NCI-H1092 (cell line): Measurements from ENCODE around the gene TRIO.

Experiments used
- DNase-seq: peaks from one replicate; lab custom pipeline; 2025; lab: John Stamatoyannopoulos, UW

Gene TRIO

DNA sequence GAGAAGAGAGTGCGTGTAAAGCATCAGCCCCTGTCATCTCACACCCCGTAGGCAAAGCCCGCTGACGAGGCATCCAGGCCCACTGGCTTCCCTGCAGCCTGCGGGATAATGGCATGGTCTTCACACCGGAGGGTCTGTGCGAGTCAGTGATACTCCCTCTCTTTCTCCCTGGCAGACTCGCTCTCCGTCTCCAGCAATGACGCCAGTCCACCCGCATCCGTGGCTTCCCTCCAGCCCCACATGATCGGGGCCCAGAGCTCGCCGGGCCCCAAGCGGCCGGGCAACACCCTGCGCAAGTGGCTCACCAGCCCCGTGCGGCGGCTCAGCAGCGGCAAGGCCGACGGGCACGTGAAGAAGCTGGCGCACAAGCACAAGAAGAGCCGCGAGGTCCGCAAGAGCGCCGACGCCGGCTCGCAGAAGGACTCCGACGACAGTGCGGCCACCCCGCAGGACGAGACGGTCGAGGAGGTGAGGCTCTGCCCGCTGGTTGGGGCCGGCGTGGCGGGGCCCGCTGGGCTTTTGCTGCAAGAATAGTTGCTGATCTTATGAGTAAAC lies 317.8 kb downstream of the TRIO start:
- DNase-seq: no peak

DNA sequence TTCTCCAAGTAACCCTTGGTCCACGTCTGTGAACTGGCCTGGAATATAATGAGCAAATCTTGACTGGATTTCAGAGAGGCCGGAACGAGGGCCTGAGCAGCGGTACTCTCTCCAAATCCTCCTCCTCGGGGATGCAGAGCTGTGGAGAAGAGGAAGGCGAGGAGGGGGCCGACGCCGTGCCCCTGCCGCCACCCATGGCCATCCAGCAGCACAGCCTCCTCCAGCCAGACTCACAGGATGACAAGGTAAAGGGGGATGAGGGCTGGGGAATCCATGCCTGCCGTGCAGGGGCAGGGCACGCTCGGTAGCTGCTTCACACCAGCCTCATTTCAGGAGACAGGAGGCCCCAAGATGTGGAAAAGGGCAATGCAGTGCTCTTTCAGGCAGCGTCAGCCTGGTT lies 319.5 kb downstream of the TRIO start:
- no peak for DNase-seq

DNA sequence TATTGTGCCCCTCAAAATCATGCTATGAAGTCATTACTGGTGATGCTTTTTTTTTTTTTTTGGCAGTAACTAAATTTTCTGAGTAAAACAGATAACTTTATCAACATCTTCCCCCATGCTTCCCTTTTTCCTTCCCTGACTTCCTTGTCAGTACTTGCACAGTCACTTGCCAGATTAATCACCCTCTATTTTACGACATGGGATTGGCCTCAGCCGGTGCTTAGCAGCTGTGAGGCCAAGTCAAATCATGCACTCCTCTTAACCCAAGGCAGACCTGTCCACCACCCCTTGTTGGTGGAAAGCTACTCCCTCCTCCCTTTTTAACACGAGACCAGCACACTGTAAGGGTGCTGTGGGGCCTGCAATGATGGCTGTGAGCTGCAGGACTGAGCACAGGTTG lies 320.5 kb downstream of the TRIO start:
- DNase-seq: peak; percentile 14

DNA sequence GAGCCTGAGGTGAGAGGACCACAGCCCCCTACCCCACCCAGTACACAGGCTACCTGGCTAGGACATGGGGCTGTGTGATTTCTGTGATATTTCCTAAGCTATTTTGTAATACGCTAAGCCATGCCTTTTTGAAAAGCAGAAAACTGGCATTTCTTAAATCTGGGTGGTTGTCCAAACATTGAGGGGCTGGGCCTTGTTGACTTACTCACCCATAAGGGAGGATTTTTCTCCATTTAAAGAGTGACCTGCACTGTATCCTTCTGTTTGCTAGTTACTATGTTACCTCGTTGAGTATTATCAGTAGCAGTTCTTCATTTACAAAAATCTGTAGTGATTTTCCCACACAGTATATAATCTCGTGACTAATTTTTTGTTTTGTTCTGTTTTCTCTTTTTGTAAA lies 321.0 kb downstream of the TRIO start:
- no peak for DNase-seq

DNA sequence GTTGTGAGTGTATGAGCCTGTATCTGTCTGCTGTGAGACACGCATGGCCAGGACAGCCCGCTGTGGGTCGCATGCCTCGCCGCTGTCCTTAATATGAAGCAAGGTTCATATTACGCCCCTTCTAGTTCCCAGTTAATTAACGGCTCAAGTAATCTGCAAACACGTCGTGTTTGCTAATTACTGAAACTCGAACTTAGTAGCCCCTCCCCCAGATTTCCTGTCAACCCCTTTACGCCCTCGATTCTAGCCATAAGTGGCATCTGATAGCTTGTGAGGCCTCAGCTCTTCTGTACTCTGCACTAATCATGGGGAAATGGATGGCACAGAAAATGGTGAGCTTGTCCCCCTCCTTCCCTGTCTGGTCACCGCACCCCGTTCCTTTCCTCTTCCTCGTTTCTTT lies 321.5 kb downstream of the TRIO start:
- peak; percentile 27 for DNase-seq

DNA sequence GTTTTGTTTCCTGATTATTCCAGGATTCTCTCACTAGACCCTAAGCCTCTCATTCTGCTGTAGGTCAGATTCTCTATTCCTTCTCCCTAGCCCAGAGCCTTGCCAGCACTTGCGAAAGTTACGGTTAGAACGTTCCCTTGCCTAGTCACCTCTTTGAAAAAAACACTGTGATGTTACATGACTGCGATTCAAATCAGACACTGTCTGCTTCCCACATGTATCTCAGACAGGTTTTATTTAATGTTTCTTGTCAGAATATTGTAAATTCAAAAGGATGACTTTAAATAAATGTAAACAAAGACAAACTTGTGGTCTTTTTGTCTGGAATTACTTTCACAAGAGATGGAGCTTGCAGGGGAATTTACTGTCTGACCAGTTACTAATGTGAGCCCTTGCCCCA lies 322.0 kb downstream of the TRIO start:
- DNase-seq: no peak

DNA sequence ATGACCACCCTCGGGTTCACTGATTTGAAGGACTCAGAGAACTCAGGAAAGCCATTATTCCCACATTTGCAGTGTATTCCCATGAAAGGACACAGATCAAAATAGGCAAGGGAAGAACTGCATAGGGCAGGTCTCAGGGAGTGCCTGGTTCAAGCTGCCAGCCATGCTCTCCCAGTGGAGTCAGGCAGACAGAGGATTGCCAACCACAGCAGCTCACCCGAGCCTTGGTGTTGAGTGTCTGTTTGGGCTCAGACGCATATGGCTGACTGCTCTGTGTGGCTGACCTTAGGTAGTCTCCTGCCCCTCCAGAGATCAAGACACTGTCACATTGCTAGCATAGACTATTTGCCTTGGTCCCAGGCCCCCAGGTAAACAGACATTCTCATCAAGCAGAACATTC lies 322.6 kb downstream of the TRIO start:
- no peak for DNase-seq

DNA sequence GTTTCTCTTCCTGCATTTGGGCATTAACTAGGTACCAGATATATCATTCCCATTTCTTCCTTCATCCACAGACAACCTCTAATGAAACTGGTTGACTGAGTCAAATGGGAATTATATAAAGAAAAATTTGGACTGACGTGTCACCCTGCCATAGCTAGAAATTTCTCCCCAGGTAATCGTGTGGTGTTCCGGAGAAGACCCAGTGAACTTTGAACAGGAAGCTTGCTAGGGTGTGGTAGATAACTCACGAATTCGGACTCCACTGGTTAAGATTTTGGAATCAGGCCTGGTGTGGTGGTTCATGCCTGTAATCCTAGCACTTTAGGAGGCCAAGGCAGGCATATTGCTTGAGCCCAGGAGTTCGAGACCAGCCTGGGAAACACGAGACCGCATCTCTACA lies 324.1 kb downstream of the TRIO start:
- DNase-seq: no peak

DNA sequence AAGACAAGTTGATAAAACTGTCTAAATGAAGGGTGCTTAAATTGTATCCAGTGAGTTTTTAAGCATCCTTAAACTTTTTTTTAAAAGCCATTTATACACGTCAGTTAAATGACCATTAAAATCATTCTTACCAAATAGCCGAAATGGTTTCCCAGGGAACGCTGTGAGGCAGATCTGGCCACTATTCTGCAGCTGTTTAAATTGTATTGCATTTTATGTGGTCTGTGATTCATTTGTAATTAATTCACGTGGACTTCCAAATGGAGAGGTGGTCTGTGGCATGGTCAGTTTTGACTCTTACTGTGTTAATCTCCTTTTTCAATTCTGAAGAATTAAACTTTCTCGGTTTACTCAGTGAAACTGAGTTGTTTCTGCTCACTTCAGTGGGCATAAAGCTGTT lies 324.7 kb downstream of the TRIO start:
- DNase-seq: no peak

DNA sequence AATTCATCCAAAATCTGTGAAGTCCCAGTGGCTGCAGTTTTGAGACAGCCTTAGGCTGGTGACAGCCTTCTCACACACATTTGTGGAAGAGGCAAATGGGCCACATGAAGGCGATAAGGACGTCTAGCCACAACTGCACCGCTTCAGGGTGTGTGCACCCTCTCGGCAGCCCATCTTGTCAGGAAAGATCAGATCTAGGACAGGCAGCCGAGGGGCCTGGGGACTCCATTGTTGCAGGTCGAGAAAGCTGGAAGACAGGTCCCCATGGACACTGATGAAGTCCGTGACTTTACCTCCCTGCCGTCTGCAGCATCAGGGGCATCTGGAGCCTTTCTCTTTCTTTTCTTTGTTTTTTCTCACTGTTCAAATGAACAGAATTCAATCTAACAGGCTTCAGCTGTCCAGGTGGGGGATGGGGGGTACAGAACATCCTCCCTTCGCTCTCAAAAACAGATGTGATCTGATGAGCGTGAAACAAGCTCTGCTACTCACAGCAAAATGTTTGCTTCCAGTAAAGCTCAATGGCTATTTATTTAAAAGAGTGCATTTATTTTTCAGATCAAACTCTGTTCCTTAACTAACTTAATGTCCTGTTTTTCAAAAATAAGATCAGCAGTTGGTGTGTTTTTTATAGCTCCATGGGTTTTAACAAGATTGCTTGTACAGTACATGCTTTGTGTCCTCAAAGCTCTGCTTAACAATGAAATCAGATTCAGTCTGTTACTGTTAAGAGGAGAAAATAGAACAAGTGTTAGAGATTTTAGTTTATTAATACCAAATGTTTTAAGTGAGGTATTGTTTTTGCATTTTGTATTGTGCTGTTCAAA lies 326.6 kb downstream of the TRIO start:
- DNase-seq: no peak

DNA sequence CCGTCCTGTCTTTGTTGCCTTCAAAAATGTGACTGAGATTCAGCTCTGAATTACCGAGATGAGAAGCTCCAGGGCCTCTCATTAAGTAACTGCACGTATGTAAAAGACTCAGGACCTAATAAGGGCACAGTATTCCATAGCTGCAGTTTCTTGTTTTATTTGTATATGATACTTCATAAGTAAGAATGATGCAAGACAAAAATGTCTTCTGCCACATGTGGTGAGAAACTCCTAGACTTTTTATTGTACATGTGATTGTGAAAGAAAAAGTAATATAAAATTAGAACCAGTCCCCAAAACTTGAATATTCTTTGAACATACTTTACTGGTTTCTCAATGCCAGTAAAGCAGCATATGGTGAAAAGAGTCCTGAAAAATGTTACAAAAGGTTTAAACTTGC lies 328.4 kb downstream of the TRIO start:
- no peak for DNase-seq

DNA sequence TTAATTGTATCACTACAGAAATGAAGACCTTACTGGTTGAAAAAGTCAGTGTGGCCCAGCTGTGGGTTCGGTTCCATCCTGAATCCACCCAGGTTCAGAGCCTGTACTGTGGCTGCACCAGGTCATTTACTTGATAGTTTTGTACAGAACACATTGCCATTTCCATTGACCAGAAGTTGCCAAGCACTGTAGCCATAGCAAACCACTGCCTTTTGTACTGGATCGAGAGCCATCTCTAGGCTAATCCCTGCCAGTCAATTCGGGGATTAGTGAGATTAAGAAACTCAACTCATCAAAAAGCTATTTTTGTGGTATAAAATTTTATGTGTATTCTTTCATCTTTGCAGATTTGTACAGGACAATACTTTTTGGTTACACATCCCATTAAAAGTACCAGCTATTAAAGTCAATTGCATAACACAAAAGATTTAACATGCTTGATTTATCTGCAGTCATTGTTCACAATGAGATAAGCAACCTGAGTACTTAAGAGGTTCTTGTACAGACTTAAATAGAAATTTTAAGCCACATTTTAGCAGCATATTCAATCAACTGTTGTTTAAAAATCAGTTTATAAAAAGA lies 329.9 kb downstream of the TRIO start:
- DNase-seq: no peak

DNA sequence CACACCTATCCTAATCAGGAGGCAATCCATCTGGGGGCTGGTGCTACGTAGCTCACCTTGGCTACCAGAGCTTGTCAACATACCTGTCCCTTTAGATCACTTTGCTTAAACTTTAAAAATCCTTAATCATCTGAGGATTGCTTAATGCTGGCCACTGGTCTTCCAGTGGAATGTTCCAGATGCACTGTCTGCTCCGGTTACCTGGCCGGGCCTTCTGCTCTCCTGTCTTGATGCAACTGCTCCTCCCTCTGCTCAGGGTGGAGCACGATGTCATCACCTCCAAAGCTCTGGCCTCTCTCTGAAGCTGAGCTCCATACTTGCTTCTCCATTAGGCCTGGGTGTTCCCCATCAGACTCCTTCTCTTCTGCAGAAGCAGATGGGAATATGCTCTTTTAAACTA lies 331.9 kb downstream of the TRIO start:
- DNase-seq: no peak

DNA sequence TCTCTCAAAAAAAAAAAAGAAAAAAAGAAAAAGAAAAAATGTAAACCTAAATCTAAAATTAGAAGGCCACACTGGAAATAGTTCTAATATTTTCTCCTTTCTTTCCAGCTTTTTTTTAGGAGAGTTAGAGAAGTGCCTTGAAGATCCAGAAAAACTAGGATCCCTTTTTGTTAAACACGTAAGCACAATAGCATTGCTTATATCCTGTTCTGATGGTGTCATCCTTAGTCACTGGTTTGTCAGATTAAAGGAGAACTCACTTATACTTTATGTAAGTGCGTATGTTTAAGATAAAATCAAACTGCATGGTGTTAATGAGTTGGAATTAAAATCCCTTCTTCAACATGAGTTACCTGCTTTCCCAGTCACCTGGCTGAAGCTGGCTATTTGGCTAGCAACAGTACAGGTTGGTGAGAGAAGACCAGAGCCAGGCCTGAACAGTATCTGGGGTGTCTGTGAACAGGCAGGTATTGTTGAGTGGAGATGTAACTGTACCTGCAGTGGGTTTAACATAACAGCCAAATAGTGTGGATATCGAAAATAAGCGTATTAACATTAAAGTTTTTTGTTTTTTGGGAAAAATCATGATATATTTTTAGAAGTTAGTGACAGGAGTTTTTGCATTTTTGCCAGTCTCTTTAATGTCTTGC lies 333.8 kb downstream of the TRIO start:
- no peak for DNase-seq

DNA sequence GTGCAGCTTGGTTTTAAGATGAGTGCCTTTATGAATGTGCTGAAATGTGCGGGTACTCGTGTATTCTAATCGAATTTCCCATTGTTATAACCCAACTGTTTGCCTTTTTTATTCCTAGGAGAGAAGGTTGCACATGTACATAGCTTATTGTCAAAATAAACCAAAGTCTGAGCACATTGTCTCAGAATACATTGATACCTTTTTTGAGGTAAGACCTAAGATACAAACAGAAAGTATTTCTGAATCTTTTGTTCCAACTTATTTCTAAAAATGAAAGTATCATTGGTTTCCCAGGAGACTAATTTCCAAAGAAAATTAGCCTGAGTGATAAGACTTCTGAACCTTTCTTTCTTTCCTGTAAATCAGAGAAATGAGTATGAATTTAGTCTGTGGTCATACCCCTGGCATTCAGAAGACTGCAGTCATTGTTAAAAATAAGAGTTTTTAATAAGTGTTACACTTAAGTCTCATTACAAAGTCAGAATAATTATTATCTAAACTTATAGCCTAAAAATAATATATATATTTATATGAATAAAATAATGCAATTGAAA lies 336.1 kb downstream of the TRIO start:
- no peak for DNase-seq

DNA sequence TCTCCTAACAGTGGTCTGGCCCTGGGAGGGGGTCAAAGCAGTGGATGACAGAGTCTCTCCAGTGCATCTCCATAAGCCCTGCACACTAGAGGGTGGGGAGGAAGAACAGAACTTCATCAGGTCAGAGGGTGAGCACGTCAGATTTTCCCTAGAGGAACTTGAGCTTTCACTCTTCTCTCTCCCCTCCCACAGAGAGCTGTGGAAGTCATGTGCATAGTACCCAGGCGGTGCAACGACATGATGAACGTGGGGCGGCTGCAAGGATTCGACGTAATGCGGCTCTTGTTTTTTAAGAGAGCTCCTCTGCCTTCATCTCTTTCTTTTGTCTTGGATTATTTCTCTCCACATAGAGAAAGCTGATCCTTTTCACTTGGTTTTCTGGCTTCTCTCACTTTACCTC lies 338.2 kb downstream of the TRIO start:
- DNase-seq: no peak

DNA sequence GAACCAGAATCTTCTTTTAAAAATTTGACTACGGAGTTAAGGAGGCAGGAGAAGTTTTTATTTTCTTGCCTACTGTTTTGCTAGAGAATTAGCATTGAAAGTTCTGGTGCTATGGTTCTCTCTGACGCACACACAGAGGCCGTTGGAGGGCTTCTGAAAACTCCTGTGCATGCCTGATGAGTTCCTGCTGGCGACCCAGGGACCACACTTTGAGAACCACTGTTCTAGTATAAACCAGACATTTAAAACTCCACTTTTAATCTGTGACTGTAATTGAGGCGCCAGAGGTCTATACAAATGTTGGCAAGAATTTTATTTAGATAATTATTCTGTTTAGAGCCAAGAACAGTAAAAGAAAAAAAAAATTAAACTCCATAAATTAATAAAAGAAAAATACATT lies 338.9 kb downstream of the TRIO start:
- DNase-seq: no peak

DNA sequence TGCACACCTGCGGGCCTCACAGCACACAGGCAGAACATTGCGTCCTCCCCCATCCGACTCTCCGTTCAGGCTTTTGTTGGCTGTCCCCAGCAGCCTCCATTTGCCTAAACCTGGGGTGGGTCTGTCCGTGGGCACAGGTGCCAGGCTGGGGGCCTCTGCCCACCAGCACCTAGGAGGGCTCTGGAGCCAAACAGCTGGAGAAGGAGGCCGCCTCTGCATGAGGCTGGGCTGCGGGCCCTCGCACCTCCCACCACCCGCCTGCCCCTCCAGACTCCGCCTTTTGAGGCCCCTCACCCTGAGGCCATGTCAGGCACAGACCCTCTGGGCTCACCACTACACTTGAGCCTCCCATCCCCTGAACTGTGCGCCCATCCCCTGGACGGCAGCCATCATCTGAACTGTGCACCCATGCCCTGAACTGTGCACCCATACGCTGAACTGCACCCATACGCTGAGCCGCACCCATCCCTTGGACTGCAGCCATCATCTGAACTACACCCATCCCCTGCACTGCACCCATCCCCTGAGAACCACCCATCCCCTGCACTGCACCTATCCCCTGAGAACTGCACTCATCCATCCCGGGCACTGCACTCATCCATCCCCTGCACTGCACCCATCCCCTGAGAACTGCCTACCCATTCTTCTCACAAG lies 340.5 kb downstream of the TRIO start:
- DNase-seq: no peak

DNA sequence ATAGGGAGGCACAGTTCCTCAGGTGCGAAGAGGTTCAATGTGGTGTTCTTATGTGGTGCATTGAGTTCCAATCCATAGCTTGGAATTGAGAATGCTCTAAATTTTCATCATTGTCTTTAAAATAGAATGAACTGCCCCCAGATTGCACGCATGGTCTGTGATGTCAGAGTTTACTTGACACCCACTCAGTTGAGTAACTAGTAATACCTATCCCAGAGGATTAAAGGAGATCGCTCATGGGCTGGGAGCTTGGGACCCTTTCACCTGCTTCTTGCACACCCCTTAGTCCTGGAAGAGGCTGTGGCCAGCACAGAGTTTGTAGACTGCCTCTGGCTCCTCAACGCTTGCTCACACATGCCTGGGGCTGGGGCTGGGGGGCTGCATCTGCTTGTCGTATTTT lies 343.3 kb downstream of the TRIO start:
- no peak for DNase-seq

DNA sequence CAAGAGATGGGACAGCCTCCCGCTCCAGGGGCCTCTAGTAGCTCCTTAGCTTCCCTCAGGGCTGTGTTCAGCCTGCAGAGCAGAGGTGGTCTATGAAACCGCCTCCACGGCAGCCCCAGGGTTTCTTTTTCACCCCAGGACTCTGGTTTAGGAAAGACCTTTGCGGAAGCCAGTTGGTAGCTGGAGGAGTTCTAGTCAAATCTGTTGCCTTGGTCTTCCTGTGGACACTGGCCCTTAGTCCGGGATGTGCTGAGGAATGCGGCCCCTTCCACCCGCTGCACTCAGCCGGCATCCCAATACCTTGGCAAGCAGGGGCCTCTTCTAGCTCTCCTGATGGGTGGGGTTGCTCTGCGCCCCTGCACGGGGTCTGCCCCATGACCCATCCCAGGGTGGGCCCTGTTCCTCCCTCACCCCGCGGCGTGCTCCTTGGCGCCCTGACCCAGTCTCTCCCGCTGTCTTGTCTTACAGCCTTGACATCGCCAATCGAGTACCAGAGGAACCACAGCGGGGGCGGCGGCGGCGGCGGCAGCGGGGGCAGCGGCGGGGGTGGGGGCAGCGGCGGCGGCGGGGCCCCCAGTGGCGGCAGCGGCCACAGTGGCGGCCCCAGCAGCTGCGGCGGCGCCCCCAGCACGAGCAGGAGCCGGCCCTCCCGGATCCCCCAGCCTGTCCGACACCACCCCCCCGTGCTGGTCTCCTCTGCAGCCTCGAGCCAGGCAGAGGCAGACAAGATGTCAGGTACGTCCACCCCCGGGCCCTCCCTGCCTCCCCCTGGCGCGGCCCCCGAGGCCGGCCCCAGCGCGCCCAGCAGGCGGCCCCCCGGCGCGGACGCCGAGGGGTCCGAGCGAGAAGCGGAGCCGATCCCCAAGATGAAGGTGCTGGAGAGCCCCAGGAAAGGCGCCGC lies 344.1 kb downstream of the TRIO start:
- no peak for DNase-seq

DNA sequence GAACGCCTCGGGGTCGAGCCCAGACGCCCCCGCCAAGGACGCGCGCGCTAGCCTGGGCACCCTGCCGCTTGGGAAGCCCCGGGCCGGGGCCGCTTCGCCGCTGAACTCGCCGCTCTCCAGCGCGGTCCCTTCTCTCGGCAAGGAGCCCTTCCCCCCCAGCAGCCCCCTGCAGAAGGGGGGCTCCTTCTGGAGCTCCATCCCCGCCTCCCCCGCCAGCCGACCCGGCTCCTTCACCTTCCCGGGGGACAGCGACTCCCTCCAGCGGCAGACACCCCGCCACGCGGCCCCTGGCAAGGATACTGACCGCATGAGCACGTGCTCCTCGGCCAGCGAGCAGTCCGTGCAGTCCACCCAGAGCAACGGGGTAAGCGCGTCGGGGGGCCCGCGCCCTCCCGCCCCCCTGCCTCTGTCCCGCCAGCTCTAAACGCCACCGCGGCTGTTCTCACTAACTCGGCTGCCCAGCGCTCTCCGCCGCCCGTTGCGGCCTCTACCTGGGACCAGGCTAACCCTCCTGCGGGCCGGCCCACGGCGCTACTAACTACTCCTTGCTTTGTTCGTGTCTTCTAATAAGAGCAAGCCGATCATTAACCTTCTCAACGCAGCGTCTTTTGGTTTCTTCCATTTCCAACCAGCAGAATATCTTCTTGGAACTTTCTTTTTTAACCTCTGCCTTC lies 344.9 kb downstream of the TRIO start:
- DNase-seq: no peak
